GM18502 (cell line): ENCODE results near the gene MAD2L1BP.

Source experiments
- ATAC-seq: cut with Tn5 transposase; IDR thresholded peaks from one replicate; pipeline ENCODE4 v1.9.1; 2021; ENCODE audit warnings: mild to moderate bottlenecking; ENCODE audit not compliant: unreplicated experiment, poor library complexity

Gene MAD2L1BP

GRCh38 chr6:43665376-43665775 lies 29.7 kb downstream of the MAD2L1BP start:
- ATAC-seq: no peak

- no peak for ATAC-seq
Measured at GRCh38 chr6:43666196-43666920, 30.7 kb downstream of the MAD2L1BP start.

GRCh38 chr6:43667245-43668150 lies 31.9 kb downstream of the MAD2L1BP start:
- no peak for ATAC-seq

GRCh38 chr6:43668151-43669028 lies 32.8 kb downstream of the MAD2L1BP start:
- no peak for ATAC-seq

GRCh38 chr6:43669050-43669921 lies 33.6 kb downstream of the MAD2L1BP start:
- no peak for ATAC-seq

- no peak for ATAC-seq
Measured at GRCh38 chr6:43669922-43670622, 34.4 kb downstream of the MAD2L1BP start.

- ATAC-seq: no peak
Measured at GRCh38 chr6:43670623-43670986, 35.0 kb downstream of the MAD2L1BP start.

- no peak for ATAC-seq
Measured at GRCh38 chr6:43671011-43671800, 35.6 kb downstream of the MAD2L1BP start.

- no peak for ATAC-seq
Measured at GRCh38 chr6:43671801-43672690, 36.4 kb downstream of the MAD2L1BP start.

- ATAC-seq: no peak
Measured at GRCh38 chr6:43673444-43674084, 37.9 kb downstream of the MAD2L1BP start.

- no peak for ATAC-seq
Measured at GRCh38 chr6:43674291-43674690, 38.7 kb downstream of the MAD2L1BP start.

GRCh38 chr6:43674921-43675320 lies 39.3 kb downstream of the MAD2L1BP start:
- no peak for ATAC-seq

- no peak for ATAC-seq
Measured at GRCh38 chr6:43676962-43677606, 41.4 kb downstream of the MAD2L1BP start.

GRCh38 chr6:43677759-43678158 lies 42.1 kb downstream of the MAD2L1BP start:
- no peak for ATAC-seq

GRCh38 chr6:43678341-43678740 lies 42.7 kb downstream of the MAD2L1BP start:
- no peak for ATAC-seq

GRCh38 chr6:43679057-43679456 lies 43.4 kb downstream of the MAD2L1BP start:
- no peak for ATAC-seq
